Spleen (tissue), 11 donors: ENCODE results near the gene PSMD13. TPM values are rescaled to one million over a fixed set of nuclear protein-coding genes. Genes with fewer than 3 reads are reported as not detected.

Experiments used
- DNase-seq: peaks from one replicate; pipeline ENCODE4 v3.0.0-alpha.2; 2020
- H3K27ac ChIP-seq, 8 donors: fragments of 200-600 bp; sonication (generic) in 7 of 8; 1 replicate in 4 of 8; 2 replicates in 4 of 8; pipeline versions ENCODE4 v1.5.0 to v1.8.0; 2016 to 2021; ENCODE audit warnings: inconsistent platforms in 4 of 8, mild to moderate bottlenecking in 4 of 8, moderate library complexity in 1 of 8
- H3K27me3 ChIP-seq, 7 donors: fragments of 200-600 bp; sonication (generic) in 6 of 7; replicated peaks in 1 of 7; 1 replicate in 4 of 7; 2 replicates in 3 of 7; pipeline versions ENCODE4 v1.5.0 to v1.8.0; 2016 to 2021; ENCODE audit warnings: inconsistent platforms in 3 of 7, mild to moderate bottlenecking in 1 of 7
- H3K36me3 ChIP-seq, 6 donors: fragments of 200-600 bp; sonication (generic) in 5 of 6; 1 replicate in 4 of 6; 2 replicates in 2 of 6; pipeline versions ENCODE4 v1.5.0 to v1.8.0; 2016 to 2021; ENCODE audit warnings: inconsistent platforms in 2 of 6
- H3K4me1 ChIP-seq, 6 donors: fragments of 200-600 bp; sonication (generic) in 5 of 6; 1 replicate in 3 of 6; 2 replicates in 3 of 6; pipeline versions ENCODE4 v1.5.0 to v1.8.0; 2016 to 2021; ENCODE audit warnings: inconsistent platforms in 3 of 6
- H3K4me3 ChIP-seq, 8 donors: fragments of 200-600 bp; sonication (generic) in 7 of 8; 1 replicate in 4 of 8; 2 replicates in 4 of 8; pipeline versions ENCODE4 v1.5.0 to v1.8.0; 2016 to 2021; ENCODE audit warnings: inconsistent platforms in 4 of 8, mild to moderate bottlenecking in 4 of 8, moderate library complexity in 2 of 8
- H3K9me3 ChIP-seq, 8 donors: fragments of 200-600 bp; sonication (generic) in 7 of 8; 1 replicate in 4 of 8; 2 replicates in 4 of 8; pipeline versions ENCODE4 v1.5.0 to v1.8.0; 2016 to 2021; ENCODE audit warnings: inconsistent platforms in 4 of 8
- POLR2A ChIP-seq, 3 donors: fragments of 450-650 bp; IDR thresholded peaks; one replicate each; pipeline ENCODE4 v1.5.1; 2017; ENCODE audit warnings: antibody characterized with exemption in 3 of 3, mild to moderate bottlenecking in 1 of 3
- POLR2AphosphoS5 ChIP-seq, 3 donors: sonication (generic); formaldehyde crosslinking; IDR thresholded peaks; one replicate each; pipeline ENCODE4 v1.5.1; 2017; ENCODE audit warnings: antibody characterized with exemption in 3 of 3
- WGBS, 5 donors: extraction: QIAGEN DNeasy Blood & Tissue Kit in 3 of 5; methylation state at CpG; one replicate each; pipeline versions ENCODE4 v1.1.5 to v1.1.7; 2013 to 2018; 5-methylcytosine and 5-hydroxymethylcytosine counted together
- intact Hi-C: fragments of 100-400 bp; cut with DNase I; formaldehyde crosslinking; loops from one replicate; pipeline ENCODE4 v1.15.0; 2023; ENCODE audit warnings: low total_unique reads
- polyA plus RNA-seq, 3 donors: library from polyadenylated mRNA; stranded (reverse); fragments of 200-250 nt; gene quantifications; one replicate each; pipeline ENCODE4 v1.2.1, GENCODE V29; 2013
- total RNA-seq, 7 donors: library from RNA; depleted of rRNA in 3 of 7; stranded (reverse); fragments of >200 nt in 3 of 7; fragmentation: NEBNext Ultra II Directional in 4 of 7; extraction: Animal tissue kit (Norgen Biotek cat#: 25700) in 4 of 7; gene quantifications; one replicate each; pipeline versions ENCODE4 v1.1.0 to v1.2.1, GENCODE V29; 2016 to 2021
- TF ChIP-seq, protein P1 (sequence below), 11 experiments: fragments of 200-600 bp in 7 of 11; fragments of 450-650 bp in 4 of 11; sonication (generic) in 4 of 11; IDR thresholded peaks in 8 of 11; conservative IDR thresholded peaks in 3 of 11; 1 replicate in 7 of 11; 2 replicates in 4 of 11; pipeline versions ENCODE4 v1.4.0 to v1.8.0; 2016 to 2021; ENCODE audit warnings: antibody characterized with exemption in 11 of 11, inconsistent platforms in 4 of 11, mild to moderate bottlenecking in 1 of 11
- donor health status: healthy with polysubstance abuse.
- donor health status: DM: no; HTN: no; CAD: no; lungs with moderate emphysema.
- donor health status: DM: no; HTN: no; CAD: no.
- donor health status: Bipolar disorder and iron deficiency.
- donor health status: healthy.
- donor health status: DM: no; HTN: no; CAD: no.
- donor health status: DM: yes; HTN: yes; CAD: no.

The PSMD13 gene
- total and polyA plus RNA-seq, 10 donors, result 93.6 to 229 (median 102) TPM

GRCh38 chr11:280706-281485 is 44.1 kb downstream of the PSMD13 start:
- peak; percentile 92 for DNase-seq
- peaks cover 26 to 83% (median 47%) of the 10 kb centered on the region in 6 donors for H3K4me1 ChIP-seq
- H3K9me3 ChIP-seq, result peaks cover 0 to 6% (median 0%) of the 10 kb centered on the region in 8 donors
- 7 to 25% (median 10%) methylated on average over 48 to 79 of the region's 79 CpGs for WGBS, 5 donors
- peak overlapping the region in 7 of 8 donors; percentile 26 to 89 (median 63) for H3K27ac ChIP-seq
- TF ChIP-seq POLR2A (IDR thresholded peaks at IDR 0.05) (no peak), POLR2AphosphoS5 (IDR thresholded peaks at IDR 0.05) (peak; percentile 47 to 89 (median 57))
- TF ChIP-seq, protein P1, sequence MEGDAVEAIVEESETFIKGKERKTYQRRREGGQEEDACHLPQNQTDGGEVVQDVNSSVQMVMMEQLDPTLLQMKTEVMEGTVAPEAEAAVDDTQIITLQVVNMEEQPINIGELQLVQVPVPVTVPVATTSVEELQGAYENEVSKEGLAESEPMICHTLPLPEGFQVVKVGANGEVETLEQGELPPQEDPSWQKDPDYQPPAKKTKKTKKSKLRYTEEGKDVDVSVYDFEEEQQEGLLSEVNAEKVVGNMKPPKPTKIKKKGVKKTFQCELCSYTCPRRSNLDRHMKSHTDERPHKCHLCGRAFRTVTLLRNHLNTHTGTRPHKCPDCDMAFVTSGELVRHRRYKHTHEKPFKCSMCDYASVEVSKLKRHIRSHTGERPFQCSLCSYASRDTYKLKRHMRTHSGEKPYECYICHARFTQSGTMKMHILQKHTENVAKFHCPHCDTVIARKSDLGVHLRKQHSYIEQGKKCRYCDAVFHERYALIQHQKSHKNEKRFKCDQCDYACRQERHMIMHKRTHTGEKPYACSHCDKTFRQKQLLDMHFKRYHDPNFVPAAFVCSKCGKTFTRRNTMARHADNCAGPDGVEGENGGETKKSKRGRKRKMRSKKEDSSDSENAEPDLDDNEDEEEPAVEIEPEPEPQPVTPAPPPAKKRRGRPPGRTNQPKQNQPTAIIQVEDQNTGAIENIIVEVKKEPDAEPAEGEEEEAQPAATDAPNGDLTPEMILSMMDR (IDR thresholded peaks at IDR 0.05 in 8 of 11, conservative IDR thresholded peaks at IDR 0.05 in 3 of 11), result no peak
- H3K36me3 ChIP-seq, result peaks cover 0 to 36% (median 0%) of the 10 kb centered on the region in 6 donors
- intact Hi-C loops, result no loop called here
- peaks cover 0 to 80% (median 48%) of the 10 kb centered on the region in 7 donors for H3K27me3 ChIP-seq
- peak overlapping the region; percentile 35 to 77 (median 48) for H3K4me3 ChIP-seq

DNA sequence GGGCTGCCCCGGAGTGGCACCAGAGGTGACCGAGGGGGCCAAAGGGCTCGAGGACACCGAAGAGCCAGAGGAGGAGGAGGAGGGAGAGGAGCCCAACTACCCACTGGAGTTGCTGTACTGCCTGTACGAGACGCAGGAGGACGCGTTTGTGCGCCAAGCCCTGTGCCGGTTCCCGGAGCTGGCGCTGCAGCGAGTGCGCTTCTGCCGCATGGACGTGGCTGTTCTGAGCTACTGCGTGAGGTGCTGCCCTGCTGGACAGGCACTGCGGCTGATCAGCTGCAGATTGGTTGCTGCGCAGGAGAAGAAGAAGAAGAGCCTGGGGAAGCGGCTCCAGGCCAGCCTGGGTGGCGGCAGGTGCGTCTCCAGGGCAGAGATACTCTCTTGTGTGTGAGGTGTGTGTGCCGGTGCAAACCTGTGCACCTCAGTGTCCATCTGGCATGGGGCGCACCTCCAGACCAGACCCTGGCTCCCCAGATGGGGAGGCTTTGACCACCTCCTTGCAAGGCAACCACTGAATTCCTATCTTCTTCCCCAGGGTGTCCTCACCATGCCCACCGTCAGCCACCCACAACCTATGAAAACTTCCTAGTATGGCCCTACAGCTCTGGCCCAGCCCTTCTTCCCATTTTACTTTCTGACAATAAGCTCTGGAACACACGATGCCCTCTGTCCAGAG is 44.8 kb downstream of the PSMD13 start:
- Histone ChIP-seq H3K4me3 (peak overlapping the region in 7 of 8 donors; percentile 36 to 77 (median 50)), H3K27ac (peak overlapping the region in 6 of 8 donors; percentile 26 to 89 (median 72)), H3K27me3 (peaks cover 0 to 85% (median 48%) of the 10 kb centered on the region in 7 donors), H3K9me3 (peaks cover 0 to 3% (median 0%) of the 10 kb centered on the region in 8 donors), H3K4me1 (peaks cover 26 to 90% (median 47%) of the 10 kb centered on the region in 6 donors), H3K36me3 (peaks cover 0 to 36% (median 0%) of the 10 kb centered on the region in 6 donors)
- TF ChIP-seq, protein P1 (IDR thresholded peaks at IDR 0.05 in 8 of 11, conservative IDR thresholded peaks at IDR 0.05 in 3 of 11), result no peak
- peak in 1 of 3 donors; percentile 11 for TF ChIP-seq POLR2AphosphoS5 (IDR thresholded peaks at IDR 0.05)
- no peak for TF ChIP-seq POLR2A (IDR thresholded peaks at IDR 0.05)
- intact Hi-C loops, result no loop called here
- no peak for DNase-seq
- WGBS, 5 donors, result 34 to 42% (median 38%) methylated on average over 23 to 26 of the region's 26 CpGs

GRCh38 chr11:282171-282570 is 45.4 kb downstream of the PSMD13 start:
- Histone ChIP-seq H3K36me3 (peaks cover 0 to 36% (median 0%) of the 10 kb centered on the region in 6 donors), H3K9me3 (no peaks in the 10 kb centered on the region), H3K27ac (peak overlapping the region in 3 of 8 donors; percentile 82 to 89 (median 86)), H3K4me3 (peak overlapping the region in 5 of 8 donors; percentile 36 to 77 (median 50)), H3K4me1 (peaks cover 26 to 96% (median 47%) of the 10 kb centered on the region in 6 donors), H3K27me3 (peaks cover 0 to 90% (median 48%) of the 10 kb centered on the region in 7 donors)
- no peak for TF ChIP-seq POLR2A (IDR thresholded peaks at IDR 0.05)
- WGBS, 5 donors, result 57 to 76% (median 72%) methylated on average over 4 of the region's 4 CpGs
- intact Hi-C loops, result no loop called here
- peak; percentile 58 for DNase-seq

GRCh38 chr11:282630-283360 is 46.0 kb downstream of the PSMD13 start:
- peak overlapping the region in 3 of 8 donors; percentile 82 to 89 (median 86) for H3K27ac ChIP-seq
- peak overlapping the region in 3 of 8 donors; percentile 50 to 77 (median 55) for H3K4me3 ChIP-seq
- DNase-seq, result peak; percentile 71
- 65 to 89% (median 72%) methylated on average over 10 to 13 of the region's 13 CpGs for WGBS, 5 donors
- H3K36me3 ChIP-seq, result peaks cover 0 to 36% (median 0%) of the 10 kb centered on the region in 6 donors
- peak in 2 of 3 donors; percentile 29 to 62 for TF ChIP-seq POLR2AphosphoS5 (IDR thresholded peaks at IDR 0.05)
- TF ChIP-seq, protein P1 (IDR thresholded peaks at IDR 0.05 in 8 of 11, conservative IDR thresholded peaks at IDR 0.05 in 3 of 11), result no peak
- H3K9me3 ChIP-seq, result no peaks in the 10 kb centered on the region
- peaks cover 0 to 96% (median 48%) of the 10 kb centered on the region in 7 donors for H3K27me3 ChIP-seq
- intact Hi-C loops, result no loop called here
- peaks cover 26 to 97% (median 49%) of the 10 kb centered on the region in 6 donors for H3K4me1 ChIP-seq
